Measurements from ENCODE around the gene EXOC6B.
"Not testable (repeated sequence)": the region's sequence is repeated elsewhere in the genome, so short reads cannot be mapped to it uniquely, and the experiment has no call there.

The EXOC6B gene

GRCh38 chr2:72442270-72442669 is 383.6 kb downstream of the EXOC6B start:
- no peak for DNase-seq (ENCODE audit: low read depth, low spot score)

GRCh38 chr2:72439892-72440291 is 385.9 kb downstream of the EXOC6B start:
- DNase-seq (ENCODE audit: low read depth, low spot score): no peak

GRCh38 chr2:72438364-72438763 is 387.5 kb downstream of the EXOC6B start:
- no peak for DNase-seq (ENCODE audit: low read depth, low spot score)

GRCh38 chr2:72431737-72432136 is 394.1 kb downstream of the EXOC6B start:
- DNase-seq (ENCODE audit: low read depth, low spot score): no peak

GRCh38 chr2:72427022-72427861 is 398.6 kb downstream of the EXOC6B start:
- DNase-seq (ENCODE audit: low read depth, low spot score): no peak

- DNase-seq (ENCODE audit: low read depth, low spot score): no peak
Measured at GRCh38 chr2:72425996-72426395, 399.8 kb downstream of the EXOC6B start.

- no peak for DNase-seq (ENCODE audit: low read depth, low spot score)
Measured at GRCh38 chr2:72423756-72424155, 402.1 kb downstream of the EXOC6B start.

- DNase-seq (ENCODE audit: low read depth, low spot score): not testable (repeated sequence)
Measured at GRCh38 chr2:72421771-72422379, 404.0 kb downstream of the EXOC6B start.

- no peak for DNase-seq (ENCODE audit: low read depth, low spot score)
Measured at GRCh38 chr2:72415781-72416475, 409.9 kb downstream of the EXOC6B start.

GRCh38 chr2:72415241-72415661 is 410.6 kb downstream of the EXOC6B start:
- DNase-seq (ENCODE audit: low read depth, low spot score): peak; percentile 42

- peak; percentile 13 for DNase-seq (ENCODE audit: low read depth, low spot score)
Measured at GRCh38 chr2:72414137-72414760, 411.6 kb downstream of the EXOC6B start.

- no peak for DNase-seq (ENCODE audit: low read depth, low spot score)
Measured at GRCh38 chr2:72413716-72414115, 412.1 kb downstream of the EXOC6B start.

GRCh38 chr2:72412214-72412613 is 413.6 kb downstream of the EXOC6B start:
- no peak for DNase-seq (ENCODE audit: low read depth, low spot score)

GRCh38 chr2:72399879-72400278 is 426.0 kb downstream of the EXOC6B start:
- no peak for DNase-seq (ENCODE audit: low read depth, low spot score)

GRCh38 chr2:72395096-72395495 is 430.7 kb downstream of the EXOC6B start:
- no peak for DNase-seq (ENCODE audit: low read depth, low spot score)

- DNase-seq (ENCODE audit: low read depth, low spot score): no peak
Measured at GRCh38 chr2:72394541-72395070, 431.2 kb downstream of the EXOC6B start.

GRCh38 chr2:72389447-72389846 is 436.4 kb downstream of the EXOC6B start:
- no peak for DNase-seq (ENCODE audit: low read depth, low spot score)

GRCh38 chr2:72388263-72388662 is 437.6 kb downstream of the EXOC6B start:
- DNase-seq (ENCODE audit: low read depth, low spot score): no peak

GRCh38 chr2:72386288-72386687 is 439.5 kb downstream of the EXOC6B start:
- no peak for DNase-seq (ENCODE audit: low read depth, low spot score)

- no peak for DNase-seq (ENCODE audit: low read depth, low spot score)
Measured at GRCh38 chr2:72378753-72379348, 447.0 kb downstream of the EXOC6B start.

GRCh38 chr2:72367530-72368225 is 458.2 kb downstream of the EXOC6B start:
- DNase-seq (ENCODE audit: low read depth, low spot score): peak; percentile 89
